Prostate gland (tissue), 2 donors: ENCODE measurements around the gene ACBD3. TPM values are rescaled to one million over a fixed set of nuclear protein-coding genes. Genes with fewer than 3 reads are reported as not detected.
A peak's percentile ranks its signal among the peaks of the same experiment; 100 is the strongest.

ENCODE experiments used
- DNase-seq: peaks from one replicate; pipeline ENCODE4 v3.0.0-alpha.2; 2019; ENCODE audit warnings: low spot score
- H3K27ac ChIP-seq, 2 donors: fragments of 200-600 bp; sonication (generic); 2 replicates each; pipeline ENCODE4 v1.5.1; 2017 to 2019
- H3K27me3 ChIP-seq: fragments of 200-600 bp; sonication (generic); replicated peaks from 2 replicates; pipeline ENCODE4 v1.5.1; 2019; ENCODE audit not compliant: insufficient read depth
- H3K36me3 ChIP-seq, 2 donors: fragments of 200-600 bp; sonication (generic); 1 replicate in 1 of 2; 2 replicates in 1 of 2; pipeline versions ENCODE4 v1.5.1 to v1.8.1; 2017 to 2019
- H3K4me1 ChIP-seq: fragments of 200-600 bp; sonication (generic); replicated peaks from 2 replicates; pipeline ENCODE4 v1.5.1; 2019
- H3K4me3 ChIP-seq, 2 donors: fragments of 200-600 bp; sonication (generic); 2 replicates each; pipeline ENCODE4 v1.5.1; 2017 to 2019
- H3K9me3 ChIP-seq: fragments of 200-600 bp; sonication (generic); 2 replicates; pipeline ENCODE4 v1.5.1; 2017
- CTCF ChIP-seq, 4 experiments: fragments of 200-600 bp in 2 of 4; fragments of 450-650 bp in 2 of 4; sonication (generic) in 2 of 4; IDR thresholded peaks; 1 replicate in 3 of 4; 2 replicates in 1 of 4; pipeline ENCODE4 v1.5.1; 2016 to 2019; ENCODE audit warnings: antibody characterized with exemption in 4 of 4, mild to moderate bottlenecking in 2 of 4, moderate library complexity in 2 of 4
- POLR2A ChIP-seq: fragments of 450-650 bp; IDR thresholded peaks from one replicate; pipeline ENCODE4 v1.6.1; 2016; ENCODE audit warnings: antibody characterized with exemption, mild to moderate bottlenecking
- POLR2AphosphoS5 ChIP-seq: sonication (generic); formaldehyde crosslinking; IDR thresholded peaks from one replicate; pipeline ENCODE4 v1.6.1; 2017; ENCODE audit warnings: antibody characterized with exemption
- WGBS: methylation state at CpG from one replicate; pipeline ENCODE4 v1.1.5; 2018; 5-methylcytosine and 5-hydroxymethylcytosine counted together
- intact Hi-C: fragments of 100-400 bp; cut with DNase I; formaldehyde crosslinking; loops from one replicate; pipeline ENCODE4 v1.14.2; 2022
- total RNA-seq, 2 donors: library from RNA; depleted of rRNA; stranded (reverse); fragments of >200 nt; gene quantifications; one replicate each; pipeline ENCODE4 v1.1.0, GENCODE V29; 2016

ACBD3 gene
- total RNA-seq, 2 donors from 2014 or later = 42.0 to 46.7 TPM

- intact Hi-C loops = loop anchor here (10.0 kb wide), 1 partner anchor 223 kb away; the partner anchor contains the start of gene PARP1
- Histone ChIP-seq H3K4me1 (no peaks in the 10 kb centered on the region), H3K4me3 (no peak overlapping the region), H3K27ac (no peak overlapping the region), H3K36me3 (no peaks in the 10 kb centered on the region), H3K9me3 (no peaks in the 10 kb centered on the region), H3K27me3 (no peaks in the 10 kb centered on the region)
- 73% methylated on average over 14 of the region's 14 CpGs for WGBS
- TF ChIP-seq POLR2A = no peak
- TF ChIP-seq CTCF (IDR thresholded peaks at IDR 0.05) = peak in 1 of 4 experiments; percentile 6
- no peak for TF ChIP-seq POLR2AphosphoS5
- no peak for DNase-seq
Observed at GRCh38 chr1:226181996-226182714, 4.4 kb downstream of the ACBD3 start.

- no peak for DNase-seq
- 89% methylated on average over 8 of the region's 8 CpGs for WGBS
- intact Hi-C loops = no loop called here
- no peaks in the 10 kb centered on the region for H3K9me3 ChIP-seq
- H3K27ac ChIP-seq = no peak overlapping the region
- H3K4me3 ChIP-seq = no peak overlapping the region
- no peaks in the 10 kb centered on the region for H3K36me3 ChIP-seq
- TF ChIP-seq POLR2AphosphoS5 (no peak), POLR2A (no peak), CTCF (IDR thresholded peaks at IDR 0.05) (no peak)
- no peaks in the 10 kb centered on the region for H3K4me1 ChIP-seq
- no peaks in the 10 kb centered on the region for H3K27me3 ChIP-seq
Observed at GRCh38 chr1:226176870-226177269, 9.7 kb downstream of the ACBD3 start.

- DNase-seq = no peak
- intact Hi-C loops = no loop called here
- Histone ChIP-seq H3K36me3 (no peaks in the 10 kb centered on the region), H3K4me1 (no peaks in the 10 kb centered on the region), H3K4me3 (no peak overlapping the region), H3K9me3 (no peaks in the 10 kb centered on the region), H3K27me3 (no peaks in the 10 kb centered on the region), H3K27ac (no peak overlapping the region)
- TF ChIP-seq CTCF (IDR thresholded peaks at IDR 0.05) (no peak), POLR2AphosphoS5 (no peak), POLR2A (no peak)
- 92% methylated on average over 5 of the region's 5 CpGs for WGBS
Observed at GRCh38 chr1:226172589-226172988, 14.0 kb downstream of the ACBD3 start.

- no peak overlapping the region for H3K27ac ChIP-seq
- intact Hi-C loops = no loop called here
- H3K4me3 ChIP-seq = no peak overlapping the region
- WGBS = 81% methylated on average over 9 of the region's 9 CpGs
- H3K4me1 ChIP-seq = no peaks in the 10 kb centered on the region
- H3K36me3 ChIP-seq = peaks cover 0 to 4% of the 10 kb centered on the region in 2 donors
- TF ChIP-seq POLR2AphosphoS5 = no peak
- H3K9me3 ChIP-seq = no peaks in the 10 kb centered on the region
- no peaks in the 10 kb centered on the region for H3K27me3 ChIP-seq
- DNase-seq = no peak
Observed at GRCh38 chr1:226166341-226166740, 20.2 kb downstream of the ACBD3 start.

GRCh38 chr1:226164154-226164553, 22.4 kb downstream of the ACBD3 start:
- TF ChIP-seq POLR2AphosphoS5 (no peak), CTCF (IDR thresholded peaks at IDR 0.05) (no peak), POLR2A (no peak)
- Histone ChIP-seq H3K36me3 (peaks cover 0 to 4% of the 10 kb centered on the region in 2 donors), H3K27me3 (no peaks in the 10 kb centered on the region), H3K27ac (no peak overlapping the region), H3K9me3 (no peaks in the 10 kb centered on the region), H3K4me1 (no peaks in the 10 kb centered on the region), H3K4me3 (no peak overlapping the region)
- no peak for DNase-seq
- intact Hi-C loops = no loop called here
- 50% methylated on average over 1 of the region's 1 CpG for WGBS
